Loucy (cell line): ENCODE measurements around the gene TOR1AIP1.

ENCODE experiments used
- EZH2phosphoT487 ChIP-seq: fragments of 200-600 bp; IDR thresholded peaks from 2 replicates; pipeline ENCODE4 v1.6.1; 2018; ENCODE audit warnings: antibody characterized with exemption, mild to moderate bottlenecking, moderate library complexity, borderline replicate concordance
- TF ChIP-seq, protein P1 (sequence below): fragments of 200-600 bp; sonication (generic); conservative IDR thresholded peaks from 2 replicates; pipeline ENCODE4 v1.5.1; 2014; ENCODE audit warnings: mild to moderate bottlenecking, antibody characterized with exemption, low read length

GRCh38 chr1:179865377-179865776 lies 16.7 kb upstream of the TOR1AIP1 start:
- TF ChIP-seq, protein P1, sequence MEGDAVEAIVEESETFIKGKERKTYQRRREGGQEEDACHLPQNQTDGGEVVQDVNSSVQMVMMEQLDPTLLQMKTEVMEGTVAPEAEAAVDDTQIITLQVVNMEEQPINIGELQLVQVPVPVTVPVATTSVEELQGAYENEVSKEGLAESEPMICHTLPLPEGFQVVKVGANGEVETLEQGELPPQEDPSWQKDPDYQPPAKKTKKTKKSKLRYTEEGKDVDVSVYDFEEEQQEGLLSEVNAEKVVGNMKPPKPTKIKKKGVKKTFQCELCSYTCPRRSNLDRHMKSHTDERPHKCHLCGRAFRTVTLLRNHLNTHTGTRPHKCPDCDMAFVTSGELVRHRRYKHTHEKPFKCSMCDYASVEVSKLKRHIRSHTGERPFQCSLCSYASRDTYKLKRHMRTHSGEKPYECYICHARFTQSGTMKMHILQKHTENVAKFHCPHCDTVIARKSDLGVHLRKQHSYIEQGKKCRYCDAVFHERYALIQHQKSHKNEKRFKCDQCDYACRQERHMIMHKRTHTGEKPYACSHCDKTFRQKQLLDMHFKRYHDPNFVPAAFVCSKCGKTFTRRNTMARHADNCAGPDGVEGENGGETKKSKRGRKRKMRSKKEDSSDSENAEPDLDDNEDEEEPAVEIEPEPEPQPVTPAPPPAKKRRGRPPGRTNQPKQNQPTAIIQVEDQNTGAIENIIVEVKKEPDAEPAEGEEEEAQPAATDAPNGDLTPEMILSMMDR = no peak
- no peak for TF ChIP-seq EZH2phosphoT487
